GM23248 (cell line): ENCODE data around the gene SLC6A4. TPM values are rescaled to one million over a fixed set of nuclear protein-coding genes. Genes with fewer than 3 reads are reported as not detected.

Source experiments
- DNase-seq: peaks from one replicate; pipeline ENCODE4 v3.0.0-alpha.2; 2015
- H2AFZ ChIP-seq: fragments of 200-600 bp; sonication (generic); 2 replicates; pipeline ENCODE4 v1.6.1; 2016; ENCODE audit warnings: antibody characterized with exemption
- H3F3A ChIP-seq: fragments of 200-600 bp; sonication (generic); 2 replicates; pipeline ENCODE4 v1.6.1; 2016; ENCODE audit warnings: mild to moderate bottlenecking, antibody characterized with exemption, mixed run types; ENCODE audit not compliant: insufficient read depth
- H3K27ac ChIP-seq: fragments of 200-600 bp; sonication (generic); 2 replicates; pipeline ENCODE4 v1.5.1; 2016; ENCODE audit warnings: mild to moderate bottlenecking
- H3K27me3 ChIP-seq: fragments of 200-600 bp; sonication (generic); replicated peaks from 2 replicates; pipeline ENCODE4 v1.6.1; 2016; ENCODE audit warnings: mild to moderate bottlenecking; ENCODE audit not compliant: insufficient read depth
- H3K36me3 ChIP-seq: fragments of 200-600 bp; sonication (generic); 2 replicates; pipeline ENCODE4 v1.6.1; 2016; ENCODE audit warnings: low read depth, mild to moderate bottlenecking
- H3K4me1 ChIP-seq: fragments of 200-600 bp; sonication (generic); 2 replicates; pipeline ENCODE4 v1.6.1; 2016; ENCODE audit warnings: mild to moderate bottlenecking; ENCODE audit not compliant: insufficient read depth
- H3K4me2 ChIP-seq: fragments of 200-600 bp; sonication (generic); one replicate; pipeline ENCODE4 v1.6.1; 2016; ENCODE audit warnings: mild to moderate bottlenecking; ENCODE audit not compliant: unreplicated experiment
- H3K4me3 ChIP-seq: fragments of 200-600 bp; sonication (generic); 2 replicates; pipeline ENCODE4 v1.5.1; 2016; ENCODE audit warnings: mild to moderate bottlenecking
- H3K79me2 ChIP-seq: fragments of 200-600 bp; sonication (generic); 2 replicates; pipeline ENCODE4 v1.6.1; 2016; ENCODE audit warnings: mild to moderate bottlenecking; ENCODE audit not compliant: insufficient read depth
- H3K9ac ChIP-seq: fragments of 200-600 bp; sonication (generic); 2 replicates; pipeline ENCODE4 v1.6.1; 2016; ENCODE audit warnings: mild to moderate bottlenecking
- H3K9me2 ChIP-seq: fragments of 200-600 bp; sonication (generic); 2 replicates; pipeline ENCODE4 v1.6.1; 2016; ENCODE audit warnings: mixed run types, mild to moderate bottlenecking, moderate library complexity; ENCODE audit not compliant: insufficient read depth
- H3K9me3 ChIP-seq: fragments of 200-600 bp; sonication (generic); one replicate; pipeline ENCODE4 v1.6.1; 2017; ENCODE audit warnings: low read depth
- H4K20me1 ChIP-seq: fragments of 200-600 bp; sonication (generic); 2 replicates; pipeline ENCODE4 v1.6.0; 2016; ENCODE audit not compliant: insufficient read depth
- EZH2 ChIP-seq: fragments of 200-600 bp; sonication (generic); IDR thresholded peaks from 2 replicates; pipeline ENCODE4 v1.6.1; 2018; ENCODE audit warnings: antibody characterized with exemption, mild to moderate bottlenecking; ENCODE audit not compliant: insufficient read depth, poor library complexity, severe bottlenecking
- EZH2phosphoT487 ChIP-seq: fragments of 200-600 bp; sonication (generic); IDR thresholded peaks from 2 replicates; pipeline ENCODE4 v1.6.1; 2018; ENCODE audit warnings: antibody characterized with exemption, moderate library complexity, mild to moderate bottlenecking, low read depth; ENCODE audit not compliant: insufficient read depth
- WGBS, 2 experiments: methylation state at CpG; one replicate each; pipeline ENCODE4 v1.1.6; 2015 to 2017; ENCODE audit warnings: low lambda C conversion rate in 2 of 2, low coverage in 1 of 2; ENCODE audit errors: missing lambda C conversion rate in 2 of 2; 5-methylcytosine and 5-hydroxymethylcytosine counted together
- in situ Hi-C: fragments of 300-500 bp; cut with MboI; formaldehyde crosslinking; loops from 2 replicates; pipeline ENCODE4 v1.15.0; 2020
- polyA plus RNA-seq: library from polyadenylated mRNA; unstranded; fragments of >200 nt; fragmentation: Nextera tagmentation; extraction: Ambion mirVana; gene quantifications from 2 replicates; pipeline ENCODE4 v1.2.1, GENCODE V29; 2016
- total RNA-seq: library from RNA; depleted of rRNA; stranded (reverse); fragments of >200 nt; shearing (Covaris generic); gene quantifications from 2 replicates; pipeline ENCODE4 v1.2.3, GENCODE V29; 2014

SLC6A4 gene
- total and polyA plus RNA-seq, 2 experiments from 2014 or later: 0.03 TPM; not detected in 1

GRCh38 chr17:30251931-30252330, 16.4 kb upstream of the SLC6A4 start:
- DNase-seq: no peak
- H3K4me1 ChIP-seq: peaks cover 10% of the 10 kb centered on the region
- H3K4me2 ChIP-seq: no peak overlapping the region
- 0 out of 2 replicates have a peak, but pooled peaks cover 8% of the 10 kb centered on the region for H3F3A ChIP-seq
- H3K4me3 ChIP-seq: no peak overlapping the region
- TF ChIP-seq EZH2 (no peak), EZH2phosphoT487 (no peak)
- in situ Hi-C loops: no loop called here
- H3K9me2 ChIP-seq: no peaks in the 10 kb centered on the region
- H3K36me3 ChIP-seq: peaks cover 12% of the 10 kb centered on the region; the same call in 1 of the 2 replicates
- no peak overlapping the region for H3K9ac ChIP-seq
- H3K27ac ChIP-seq: no peak overlapping the region
- no peaks in the 10 kb centered on the region for H3K27me3 ChIP-seq
- no peaks in the 10 kb centered on the region for H4K20me1 ChIP-seq
- no peaks in the 10 kb centered on the region for H3K79me2 ChIP-seq
- no peak overlapping the region for H2AFZ ChIP-seq
- no peaks in the 10 kb centered on the region for H3K9me3 ChIP-seq

GRCh38 chr17:30249460-30249859, 14.0 kb upstream of the SLC6A4 start:
- no peak overlapping the region for H3K9ac ChIP-seq
- no peaks in the 10 kb centered on the region for H3K27me3 ChIP-seq
- no peak overlapping the region for H2AFZ ChIP-seq
- no peaks in the 10 kb centered on the region for H4K20me1 ChIP-seq
- peaks cover 18% of the 10 kb centered on the region for H3F3A ChIP-seq
- H3K79me2 ChIP-seq: no peaks in the 10 kb centered on the region
- no peaks in the 10 kb centered on the region for H3K9me2 ChIP-seq
- H3K4me1 ChIP-seq: peaks cover 10% of the 10 kb centered on the region
- WGBS, 2 experiments: 97 to 98% methylated on average over 5 of the region's 5 CpGs
- H3K4me2 ChIP-seq: no peak overlapping the region
- TF ChIP-seq EZH2phosphoT487: no peak
- TF ChIP-seq EZH2: no peak
- no peaks in the 10 kb centered on the region for H3K9me3 ChIP-seq
- no peak overlapping the region for H3K4me3 ChIP-seq
- in situ Hi-C loops: no loop called here
- H3K27ac ChIP-seq: no peak overlapping the region
- peaks cover 14% of the 10 kb centered on the region; the same call in 1 of the 2 replicates for H3K36me3 ChIP-seq
- no peak for DNase-seq

- Histone ChIP-seq H3F3A (peaks cover 20% of the 10 kb centered on the region), H2AFZ (no peak overlapping the region), H3K27ac (no peak overlapping the region), H3K9ac (no peak overlapping the region), H3K4me2 (no peak overlapping the region), H3K79me2 (no peaks in the 10 kb centered on the region), H3K27me3 (no peaks in the 10 kb centered on the region), H3K36me3 (peaks cover 14% of the 10 kb centered on the region; the same call in 1 of the 2 replicates), H3K4me3 (no peak overlapping the region), H3K9me3 (no peaks in the 10 kb centered on the region), H3K4me1 (peaks cover 14% of the 10 kb centered on the region), H4K20me1 (no peaks in the 10 kb centered on the region), H3K9me2 (no peaks in the 10 kb centered on the region)
- no peak for DNase-seq
- in situ Hi-C loops: no loop called here
- WGBS, 2 experiments: 93 to 100% methylated on average over 2 of the region's 2 CpGs
- TF ChIP-seq EZH2phosphoT487 (no peak), EZH2 (no peak)
These were observed 13.3 kb upstream of the SLC6A4 start for GRCh38 chr17:30248786-30249185.

- no peak for DNase-seq
- H3F3A ChIP-seq: peaks cover 20% of the 10 kb centered on the region
- H4K20me1 ChIP-seq: no peaks in the 10 kb centered on the region
- H3K9me2 ChIP-seq: no peaks in the 10 kb centered on the region
- in situ Hi-C loops: no loop called here
- TF ChIP-seq EZH2 (no peak), EZH2phosphoT487 (no peak)
- H3K36me3 ChIP-seq: peaks cover 9% of the 10 kb centered on the region; the same call in 1 of the 2 replicates
- H2AFZ ChIP-seq: no peak overlapping the region
- no peaks in the 10 kb centered on the region for H3K9me3 ChIP-seq
- no peak overlapping the region for H3K4me3 ChIP-seq
- WGBS, 2 experiments: 89 to 92% methylated on average over 7 of the region's 7 CpGs
- peaks cover 14% of the 10 kb centered on the region for H3K4me1 ChIP-seq
- no peaks in the 10 kb centered on the region for H3K79me2 ChIP-seq
- no peak overlapping the region for H3K4me2 ChIP-seq
- no peak overlapping the region for H3K27ac ChIP-seq
- H3K9ac ChIP-seq: no peak overlapping the region
- H3K27me3 ChIP-seq: no peaks in the 10 kb centered on the region
These were observed 11.0 kb upstream of the SLC6A4 start for GRCh38 chr17:30246460-30246859.
